Breast epithelium (tissue), 3 donors: ENCODE data around the gene FEN1.

Experiments
- POLR2A ChIP-seq: fragments of 450-650 bp; IDR thresholded peaks from one replicate; pipeline ENCODE4 v1.6.1; 2016; ENCODE audit warnings: antibody characterized with exemption, mild to moderate bottlenecking, moderate library complexity
- TF ChIP-seq, protein P1 (sequence below), 3 donors: fragments of 450-650 bp; IDR thresholded peaks; one replicate each; pipeline ENCODE4 v1.5.1; 2016 to 2017; ENCODE audit warnings: antibody characterized with exemption in 3 of 3, mild to moderate bottlenecking in 3 of 3, moderate library complexity in 3 of 3

DNA sequence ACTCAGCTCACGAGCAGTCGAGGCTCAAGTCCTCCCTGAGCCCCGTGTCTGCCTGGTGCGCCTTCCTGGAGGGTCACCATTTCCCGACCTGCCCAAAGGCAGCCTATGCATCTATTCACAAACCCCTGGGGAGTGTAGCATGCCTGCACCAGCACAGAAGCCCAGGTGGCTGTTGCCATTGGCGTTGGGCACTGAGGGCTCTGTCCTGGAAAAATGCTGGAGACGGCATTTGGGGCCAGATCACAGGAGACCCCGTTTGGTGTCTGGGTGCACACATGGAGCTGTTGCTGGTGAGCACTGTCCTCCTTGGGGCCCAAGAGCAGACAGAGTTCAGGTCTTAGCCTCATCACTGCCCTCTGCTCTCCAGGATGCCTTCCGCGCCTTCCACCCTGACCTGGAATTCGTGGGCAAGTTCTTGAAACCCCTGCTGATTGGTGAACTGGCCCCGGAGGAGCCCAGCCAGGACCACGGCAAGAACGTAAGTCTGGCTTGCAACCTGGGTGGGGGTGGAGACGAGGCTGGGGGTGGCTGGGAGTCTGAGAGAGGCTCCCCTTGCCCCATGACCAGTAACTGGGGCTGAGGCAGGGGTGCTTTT, 44.8 kb downstream of the FEN1 start:
- TF ChIP-seq, protein P1, sequence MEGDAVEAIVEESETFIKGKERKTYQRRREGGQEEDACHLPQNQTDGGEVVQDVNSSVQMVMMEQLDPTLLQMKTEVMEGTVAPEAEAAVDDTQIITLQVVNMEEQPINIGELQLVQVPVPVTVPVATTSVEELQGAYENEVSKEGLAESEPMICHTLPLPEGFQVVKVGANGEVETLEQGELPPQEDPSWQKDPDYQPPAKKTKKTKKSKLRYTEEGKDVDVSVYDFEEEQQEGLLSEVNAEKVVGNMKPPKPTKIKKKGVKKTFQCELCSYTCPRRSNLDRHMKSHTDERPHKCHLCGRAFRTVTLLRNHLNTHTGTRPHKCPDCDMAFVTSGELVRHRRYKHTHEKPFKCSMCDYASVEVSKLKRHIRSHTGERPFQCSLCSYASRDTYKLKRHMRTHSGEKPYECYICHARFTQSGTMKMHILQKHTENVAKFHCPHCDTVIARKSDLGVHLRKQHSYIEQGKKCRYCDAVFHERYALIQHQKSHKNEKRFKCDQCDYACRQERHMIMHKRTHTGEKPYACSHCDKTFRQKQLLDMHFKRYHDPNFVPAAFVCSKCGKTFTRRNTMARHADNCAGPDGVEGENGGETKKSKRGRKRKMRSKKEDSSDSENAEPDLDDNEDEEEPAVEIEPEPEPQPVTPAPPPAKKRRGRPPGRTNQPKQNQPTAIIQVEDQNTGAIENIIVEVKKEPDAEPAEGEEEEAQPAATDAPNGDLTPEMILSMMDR (IDR thresholded peaks at IDR 0.05), result no peak
- no peak for TF ChIP-seq POLR2A
